ENCODE data around the gene C12orf57. TPM values are rescaled to one million over a fixed set of nuclear protein-coding genes. Genes with fewer than 3 reads are reported as not detected.

The C12orf57 gene
- total and polyA plus RNA-seq, 10 of the 15 experiments (the other 5 are each of a cell fraction or from before 2014, with no cell fraction given): 64.5 to 377 (median 211) TPM

GRCh38 chr12:6956021-6956727 lies 12.4 kb downstream of the C12orf57 start (continued):
- TF ChIP-seq MYB (IDR thresholded peaks at IDR 0.05; ENCODE audit: borderline replicate concordance, low read depth, low read length): no peak
- no peak for TF ChIP-seq ZNF274 (IDR thresholded peaks at IDR 0.05; ENCODE audit: insufficient read depth, insufficient read length)
- no peak for TF ChIP-seq RCOR1 (conservative IDR thresholded peaks at IDR 0.05; ENCODE audit: low read depth, low read length)
- TF ChIP-seq ZBTB33 (IDR thresholded peaks at IDR 0.05): no peak
- peak; percentile 48 for TF ChIP-seq RELA (IDR thresholded peaks at IDR 0.05; ENCODE audit: borderline replicate concordance, partially characterized antibody)
- TF ChIP-seq SMC3 (IDR thresholded peaks at IDR 0.05; ENCODE audit: borderline replicate concordance, low read length): no peak
- no peak for TF ChIP-seq YY1 (IDR thresholded peaks at IDR 0.05; ENCODE audit: low read depth, low read length)
- TF ChIP-seq, protein P1, sequence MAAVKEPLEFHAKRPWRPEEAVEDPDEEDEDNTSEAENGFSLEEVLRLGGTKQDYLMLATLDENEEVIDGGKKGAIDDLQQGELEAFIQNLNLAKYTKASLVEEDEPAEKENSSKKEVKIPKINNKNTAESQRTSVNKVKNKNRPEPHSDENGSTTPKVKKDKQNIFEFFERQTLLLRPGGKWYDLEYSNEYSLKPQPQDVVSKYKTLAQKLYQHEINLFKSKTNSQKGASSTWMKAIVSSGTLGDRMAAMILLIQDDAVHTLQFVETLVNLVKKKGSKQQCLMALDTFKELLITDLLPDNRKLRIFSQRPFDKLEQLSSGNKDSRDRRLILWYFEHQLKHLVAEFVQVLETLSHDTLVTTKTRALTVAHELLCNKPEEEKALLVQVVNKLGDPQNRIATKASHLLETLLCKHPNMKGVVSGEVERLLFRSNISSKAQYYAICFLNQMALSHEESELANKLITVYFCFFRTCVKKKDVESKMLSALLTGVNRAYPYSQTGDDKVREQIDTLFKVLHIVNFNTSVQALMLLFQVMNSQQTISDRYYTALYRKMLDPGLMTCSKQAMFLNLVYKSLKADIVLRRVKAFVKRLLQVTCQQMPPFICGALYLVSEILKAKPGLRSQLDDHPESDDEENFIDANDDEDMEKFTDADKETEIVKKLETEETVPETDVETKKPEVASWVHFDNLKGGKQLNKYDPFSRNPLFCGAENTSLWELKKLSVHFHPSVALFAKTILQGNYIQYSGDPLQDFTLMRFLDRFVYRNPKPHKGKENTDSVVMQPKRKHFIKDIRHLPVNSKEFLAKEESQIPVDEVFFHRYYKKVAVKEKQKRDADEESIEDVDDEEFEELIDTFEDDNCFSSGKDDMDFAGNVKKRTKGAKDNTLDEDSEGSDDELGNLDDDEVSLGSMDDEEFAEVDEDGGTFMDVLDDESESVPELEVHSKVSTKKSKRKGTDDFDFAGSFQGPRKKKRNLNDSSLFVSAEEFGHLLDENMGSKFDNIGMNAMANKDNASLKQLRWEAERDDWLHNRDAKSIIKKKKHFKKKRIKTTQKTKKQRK (IDR thresholded peaks at IDR 0.05; ENCODE audit: low read depth, low read length): no peak
- TF ChIP-seq SREBF1 (IDR thresholded peaks at IDR 0.05; ENCODE audit: low read length): no peak
- no peak for TF ChIP-seq TAF1 (IDR thresholded peaks at IDR 0.05; ENCODE audit: borderline replicate concordance, low read depth, low read length)
- no peak for TF ChIP-seq JUNB (IDR thresholded peaks at IDR 0.05)
- TF ChIP-seq, protein P2, sequence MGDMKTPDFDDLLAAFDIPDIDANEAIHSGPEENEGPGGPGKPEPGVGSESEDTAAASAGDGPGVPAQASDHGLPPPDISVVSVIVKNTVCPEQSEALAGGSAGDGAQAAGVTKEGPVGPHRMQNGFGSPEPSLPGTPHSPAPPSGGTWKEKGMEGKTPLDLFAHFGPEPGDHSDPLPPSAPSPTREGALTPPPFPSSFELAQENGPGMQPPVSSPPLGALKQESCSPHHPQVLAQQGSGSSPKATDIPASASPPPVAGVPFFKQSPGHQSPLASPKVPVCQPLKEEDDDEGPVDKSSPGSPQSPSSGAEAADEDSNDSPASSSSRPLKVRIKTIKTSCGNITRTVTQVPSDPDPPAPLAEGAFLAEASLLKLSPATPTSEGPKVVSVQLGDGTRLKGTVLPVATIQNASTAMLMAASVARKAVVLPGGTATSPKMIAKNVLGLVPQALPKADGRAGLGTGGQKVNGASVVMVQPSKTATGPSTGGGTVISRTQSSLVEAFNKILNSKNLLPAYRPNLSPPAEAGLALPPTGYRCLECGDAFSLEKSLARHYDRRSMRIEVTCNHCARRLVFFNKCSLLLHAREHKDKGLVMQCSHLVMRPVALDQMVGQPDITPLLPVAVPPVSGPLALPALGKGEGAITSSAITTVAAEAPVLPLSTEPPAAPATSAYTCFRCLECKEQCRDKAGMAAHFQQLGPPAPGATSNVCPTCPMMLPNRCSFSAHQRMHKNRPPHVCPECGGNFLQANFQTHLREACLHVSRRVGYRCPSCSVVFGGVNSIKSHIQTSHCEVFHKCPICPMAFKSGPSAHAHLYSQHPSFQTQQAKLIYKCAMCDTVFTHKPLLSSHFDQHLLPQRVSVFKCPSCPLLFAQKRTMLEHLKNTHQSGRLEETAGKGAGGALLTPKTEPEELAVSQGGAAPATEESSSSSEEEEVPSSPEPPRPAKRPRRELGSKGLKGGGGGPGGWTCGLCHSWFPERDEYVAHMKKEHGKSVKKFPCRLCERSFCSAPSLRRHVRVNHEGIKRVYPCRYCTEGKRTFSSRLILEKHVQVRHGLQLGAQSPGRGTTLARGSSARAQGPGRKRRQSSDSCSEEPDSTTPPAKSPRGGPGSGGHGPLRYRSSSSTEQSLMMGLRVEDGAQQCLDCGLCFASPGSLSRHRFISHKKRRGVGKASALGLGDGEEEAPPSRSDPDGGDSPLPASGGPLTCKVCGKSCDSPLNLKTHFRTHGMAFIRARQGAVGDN (IDR thresholded peaks at IDR 0.05): peak; percentile 85
- no peak for TF ChIP-seq CTCF (IDR thresholded peaks at IDR 0.05 in 2 of 3, conservative IDR thresholded peaks at IDR 0.05 in 1 of 3; ENCODE audit: control insufficient read depth in 2 of 3, extremely low read depth in 1 of 3, insufficient read depth in 1 of 3, low read depth in 3 of 3, low read length in 3 of 3)
- TF ChIP-seq SIX5 (IDR thresholded peaks at IDR 0.05; ENCODE audit: low read depth, low read length, severe bottlenecking): no peak
- no peak for TF ChIP-seq SUPT20H (IDR thresholded peaks at IDR 0.05; ENCODE audit: borderline replicate concordance, control insufficient read depth, low read depth, low read length)
- TF ChIP-seq TBL1XR1 (IDR thresholded peaks at IDR 0.05; ENCODE audit: low read depth, low read length): no peak

Measured in GM12878 (cell line).